ENCODE data around the gene ENTPD8.

DNA sequence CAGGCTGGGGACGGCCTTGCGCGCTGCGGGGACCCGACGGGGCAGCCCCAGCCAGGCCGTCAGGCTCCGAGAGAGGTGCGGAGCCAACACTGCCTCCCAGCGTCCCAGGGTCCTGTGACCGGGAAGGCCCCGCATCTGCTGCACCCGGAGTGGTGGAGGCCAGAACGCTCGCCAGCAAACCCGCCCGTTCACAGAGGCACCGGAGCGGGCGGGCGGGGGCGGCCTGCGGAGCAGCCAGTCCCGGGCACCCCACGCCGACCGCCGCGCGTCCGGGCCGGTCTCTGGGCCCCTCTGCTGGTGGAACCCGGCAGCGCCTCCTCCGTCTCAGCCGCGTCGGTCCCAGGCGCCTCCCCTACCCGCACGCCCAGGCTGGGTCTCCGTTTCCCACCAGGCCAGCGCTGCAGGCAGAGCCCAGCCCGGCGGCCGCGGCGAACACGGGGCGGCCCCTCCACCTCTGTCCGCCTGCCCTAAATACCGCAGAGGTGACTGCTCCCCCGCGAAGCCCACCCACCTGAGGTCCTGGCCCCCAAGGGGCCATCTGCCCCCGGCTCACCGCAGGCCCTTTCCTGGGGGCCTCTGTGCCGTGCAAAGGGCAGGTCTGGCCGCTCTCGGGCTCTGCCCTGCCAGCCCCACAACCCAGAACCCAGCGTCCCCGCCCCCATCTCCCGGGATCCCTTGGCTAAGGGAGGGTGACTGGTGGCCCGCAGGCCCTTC, 34.1 kb downstream of the ENTPD8 start:
- TF ChIP-seq, protein P1, sequence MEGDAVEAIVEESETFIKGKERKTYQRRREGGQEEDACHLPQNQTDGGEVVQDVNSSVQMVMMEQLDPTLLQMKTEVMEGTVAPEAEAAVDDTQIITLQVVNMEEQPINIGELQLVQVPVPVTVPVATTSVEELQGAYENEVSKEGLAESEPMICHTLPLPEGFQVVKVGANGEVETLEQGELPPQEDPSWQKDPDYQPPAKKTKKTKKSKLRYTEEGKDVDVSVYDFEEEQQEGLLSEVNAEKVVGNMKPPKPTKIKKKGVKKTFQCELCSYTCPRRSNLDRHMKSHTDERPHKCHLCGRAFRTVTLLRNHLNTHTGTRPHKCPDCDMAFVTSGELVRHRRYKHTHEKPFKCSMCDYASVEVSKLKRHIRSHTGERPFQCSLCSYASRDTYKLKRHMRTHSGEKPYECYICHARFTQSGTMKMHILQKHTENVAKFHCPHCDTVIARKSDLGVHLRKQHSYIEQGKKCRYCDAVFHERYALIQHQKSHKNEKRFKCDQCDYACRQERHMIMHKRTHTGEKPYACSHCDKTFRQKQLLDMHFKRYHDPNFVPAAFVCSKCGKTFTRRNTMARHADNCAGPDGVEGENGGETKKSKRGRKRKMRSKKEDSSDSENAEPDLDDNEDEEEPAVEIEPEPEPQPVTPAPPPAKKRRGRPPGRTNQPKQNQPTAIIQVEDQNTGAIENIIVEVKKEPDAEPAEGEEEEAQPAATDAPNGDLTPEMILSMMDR (conservative IDR thresholded peaks at IDR 0.05) = no peak
- no peak for TF ChIP-seq EZH2 (IDR thresholded peaks at IDR 0.05; ENCODE audit: low read depth)

All from PC-9 (cell line).